HG03175 (cell line): ENCODE data around the gene DNAH11.
"Not testable (repeated sequence)": the region's sequence is repeated elsewhere in the genome, so short reads cannot be mapped to it uniquely, and the experiment has no call there.

Experiments
- ATAC-seq: cut with Tn5 transposase; IDR thresholded peaks from one replicate; pipeline ENCODE4 v1.9.1; 2021; ENCODE audit warnings: mild to moderate bottlenecking, moderate library complexity; ENCODE audit not compliant: unreplicated experiment

Gene DNAH11

DNA sequence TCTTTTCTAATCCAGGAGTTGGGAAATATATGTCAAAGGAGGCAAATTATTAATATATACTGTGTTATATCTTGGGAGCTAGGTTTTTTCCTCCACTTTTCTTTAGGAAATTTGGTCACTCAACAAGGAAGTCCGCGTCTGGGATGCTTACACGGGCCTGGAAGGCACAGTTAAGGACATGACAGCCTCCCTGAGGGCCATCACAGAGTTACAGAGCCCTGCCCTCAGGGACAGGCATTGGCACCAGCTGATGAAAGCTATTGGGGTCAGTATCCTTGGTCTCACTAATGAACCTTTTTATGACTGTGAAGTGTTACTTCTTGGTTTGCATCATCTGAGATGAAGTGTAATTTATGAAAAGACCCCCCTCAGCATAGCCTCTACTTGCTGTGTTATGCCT lies 74.7 kb downstream of the DNAH11 start:
- no peak for ATAC-seq

DNA sequence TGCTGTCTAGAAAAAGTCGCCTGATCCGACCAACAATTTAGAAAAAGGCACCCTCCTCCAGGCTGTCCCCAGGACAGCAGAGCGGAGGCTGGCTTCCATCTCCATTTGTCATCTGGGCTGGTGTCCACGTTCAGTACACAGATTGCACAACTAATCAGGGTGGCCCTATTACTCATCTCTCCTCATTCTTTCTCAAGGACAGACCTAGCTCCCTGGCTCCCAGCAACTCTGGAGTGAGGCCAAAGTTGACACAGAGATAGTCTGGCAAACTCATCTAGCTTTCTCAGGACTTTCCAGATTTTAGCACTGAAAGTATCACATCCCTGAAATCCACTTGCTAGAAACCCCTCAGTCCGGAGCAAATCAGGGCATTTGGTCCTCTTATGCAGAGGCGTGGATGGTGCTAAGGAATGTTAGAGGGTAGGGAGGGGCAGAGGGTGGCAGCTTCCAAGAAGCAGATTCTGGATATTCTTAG lies 75.1 kb downstream of the DNAH11 start:
- no peak for ATAC-seq

DNA sequence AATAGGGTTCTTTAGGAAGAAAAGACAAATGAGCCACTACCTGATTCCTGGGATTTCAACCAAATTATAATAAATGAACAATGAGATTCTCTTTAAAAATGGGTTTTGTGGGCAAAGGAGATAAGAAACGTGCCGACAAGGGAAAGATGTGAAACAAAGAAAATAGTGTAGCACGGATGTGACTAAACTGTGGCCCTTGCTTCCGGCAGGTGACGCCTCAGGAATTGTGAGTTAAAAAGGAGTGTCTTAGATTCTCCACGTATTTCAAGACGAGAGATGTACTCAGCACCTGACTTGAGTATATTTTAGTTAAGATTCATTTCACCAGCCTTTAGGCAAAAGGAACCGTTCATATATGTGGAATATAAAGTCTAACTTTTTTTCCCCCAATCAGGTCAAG lies 75.9 kb downstream of the DNAH11 start:
- ATAC-seq, result no peak

DNA sequence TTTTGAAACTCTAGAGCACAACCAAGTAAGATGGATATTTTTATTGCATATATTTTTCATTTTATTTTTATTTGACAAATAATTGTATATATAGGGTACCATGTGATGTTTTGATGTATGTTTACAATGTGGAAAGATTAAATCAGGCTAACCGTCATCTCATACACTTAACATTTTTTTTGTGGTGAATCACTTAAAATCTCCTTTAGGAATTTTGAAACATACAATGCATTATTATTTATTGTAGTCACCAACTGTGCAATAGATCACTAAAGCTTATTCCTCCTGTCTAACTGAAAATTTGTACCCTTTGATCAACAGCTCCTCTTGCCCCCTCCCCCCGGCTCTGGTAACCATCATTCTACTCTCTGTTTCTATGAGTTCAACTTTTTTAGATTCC lies 77.2 kb downstream of the DNAH11 start:
- no peak for ATAC-seq

DNA sequence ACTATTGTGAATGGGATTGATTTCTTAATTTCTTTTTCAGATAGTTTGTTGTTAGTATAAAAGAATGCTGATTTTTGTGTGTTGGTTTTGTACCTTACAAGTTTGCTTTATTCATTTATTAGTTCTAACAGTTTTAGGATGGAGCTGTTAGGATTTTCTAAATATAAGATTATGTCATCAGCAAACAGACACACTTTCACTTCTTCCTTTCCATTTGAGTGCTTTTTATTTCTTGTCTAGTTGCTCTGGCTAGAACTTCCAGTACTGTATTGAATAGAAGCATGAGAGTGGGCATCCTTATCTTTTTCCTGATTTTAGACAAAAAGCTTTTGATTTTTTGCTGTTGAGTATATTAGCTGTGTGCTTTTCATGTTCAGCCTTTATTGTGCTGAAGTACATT lies 81.5 kb downstream of the DNAH11 start:
- ATAC-seq, result no peak

DNA sequence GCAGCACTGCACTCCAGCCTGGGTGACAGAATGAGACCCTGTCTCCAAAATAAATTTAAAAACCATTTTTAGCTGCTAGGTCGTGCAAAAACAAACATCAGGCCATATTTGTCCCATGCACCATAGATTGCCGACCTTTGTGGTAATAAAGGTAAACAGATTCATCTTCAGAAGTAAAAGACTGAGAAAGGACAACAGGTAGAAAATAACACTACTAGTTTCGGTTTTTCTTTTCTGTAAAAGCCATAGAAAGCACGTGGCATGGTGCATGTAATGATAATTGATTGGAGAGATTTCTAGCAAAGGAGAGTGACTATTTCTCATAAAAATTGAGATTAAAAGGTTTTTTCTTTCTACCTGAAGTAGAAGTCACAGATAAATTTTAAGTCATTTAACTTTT lies 93.9 kb downstream of the DNAH11 start:
- no peak for ATAC-seq

DNA sequence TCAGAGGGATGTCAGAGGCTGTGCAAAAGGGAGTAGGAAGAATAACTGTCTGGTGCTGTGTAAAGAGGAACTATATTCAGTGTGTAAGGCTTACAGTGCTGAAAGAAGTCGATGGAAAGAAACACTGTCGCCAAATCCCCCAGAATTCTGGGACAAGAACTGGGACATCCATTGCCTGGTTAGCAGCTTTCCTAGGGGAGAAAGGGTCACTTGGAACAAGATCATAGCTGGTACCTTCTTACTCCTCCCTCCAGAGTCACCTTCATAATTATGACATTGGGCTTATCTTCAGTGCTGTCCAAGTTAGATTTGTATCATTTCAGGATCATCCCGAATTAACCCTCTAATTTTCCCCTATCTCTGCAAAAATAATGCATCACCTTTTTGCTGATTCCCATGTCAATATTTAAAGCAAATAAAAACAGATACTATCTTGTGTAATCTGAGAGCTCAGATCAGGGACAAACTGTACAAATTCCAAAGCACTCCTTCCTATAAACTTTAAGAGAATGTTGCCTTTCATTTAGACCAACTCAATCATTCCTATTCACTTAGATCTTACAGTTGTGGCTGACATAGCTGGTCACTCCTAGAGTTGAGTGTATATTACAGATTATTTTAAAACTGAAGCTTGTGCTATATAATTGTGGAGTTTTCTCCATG lies 96.5 kb downstream of the DNAH11 start:
- no peak for ATAC-seq

DNA sequence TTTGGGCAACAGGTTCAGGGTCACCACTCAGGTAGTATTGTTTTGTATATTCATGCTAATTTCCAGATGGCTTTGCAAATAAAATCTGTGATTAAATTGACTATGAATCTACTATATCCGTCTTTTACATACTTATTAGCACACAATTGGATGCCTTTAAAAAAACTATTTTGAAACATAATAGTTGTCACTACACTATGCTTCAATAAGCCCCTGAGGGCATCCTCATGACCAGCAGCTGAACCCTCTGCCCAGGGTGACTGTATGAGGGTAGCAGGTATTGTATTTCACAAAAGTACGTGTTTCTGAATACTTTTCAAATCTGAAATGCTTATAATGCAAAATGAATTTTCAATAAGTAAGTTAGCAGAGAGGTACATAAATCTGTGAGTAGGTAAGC lies 97.3 kb downstream of the DNAH11 start:
- no peak for ATAC-seq

DNA sequence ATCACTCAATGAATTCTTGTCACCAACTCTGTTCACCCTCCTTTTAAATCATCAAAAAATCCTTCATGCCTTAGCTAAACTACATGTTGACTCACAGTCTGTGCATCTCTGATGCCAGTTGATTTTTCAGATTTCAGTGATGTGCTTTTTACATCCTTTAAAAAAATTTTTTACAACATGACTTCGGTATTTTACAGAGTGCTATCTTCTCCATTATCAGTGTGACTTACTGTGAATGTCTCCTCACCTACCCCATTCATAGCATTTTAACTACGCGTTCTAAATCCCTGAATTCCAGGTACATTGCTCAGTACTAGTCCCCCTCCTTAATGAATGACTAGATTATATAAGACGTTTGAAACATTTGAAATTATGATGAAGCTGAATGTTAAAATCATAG lies 98.7 kb downstream of the DNAH11 start:
- ATAC-seq, result no peak

DNA sequence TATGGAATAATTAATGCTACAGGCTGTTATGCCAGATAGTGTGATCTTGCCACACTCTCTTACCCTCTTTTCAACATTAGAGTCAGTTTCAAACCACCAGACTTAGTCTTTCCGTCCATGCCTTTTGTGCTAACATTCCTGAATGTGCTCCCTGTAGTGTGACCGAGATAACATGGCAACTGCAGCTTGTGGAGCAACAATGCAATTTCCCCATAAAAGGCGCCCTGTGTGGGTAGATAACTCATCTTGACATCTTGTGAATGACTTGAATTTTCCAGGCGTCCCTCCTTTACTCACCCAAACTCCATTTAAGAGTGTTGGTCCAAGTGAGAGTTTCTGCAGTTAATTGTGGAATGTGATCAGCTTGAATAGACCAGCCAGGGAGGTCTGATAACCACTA lies 99.6 kb downstream of the DNAH11 start:
- ATAC-seq, result no peak

DNA sequence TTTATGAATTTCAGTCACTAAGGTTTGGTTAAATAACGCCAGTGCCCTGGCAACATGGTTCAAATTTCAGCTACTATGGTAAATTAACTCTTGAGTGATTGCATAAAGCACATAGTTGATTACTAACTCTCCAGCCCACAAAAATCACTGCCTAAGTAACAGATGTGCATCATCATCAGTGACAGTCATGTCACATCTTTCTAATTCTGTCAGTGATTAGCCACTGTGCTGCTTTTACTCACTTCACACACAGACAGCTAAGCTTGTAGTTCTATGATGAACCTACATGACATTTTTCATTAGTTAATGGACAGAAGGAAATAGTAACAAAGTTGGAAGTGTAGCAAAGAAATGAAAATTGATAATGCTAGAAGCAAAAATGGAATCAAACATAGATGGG lies 108.9 kb downstream of the DNAH11 start:
- ATAC-seq, result no peak

DNA sequence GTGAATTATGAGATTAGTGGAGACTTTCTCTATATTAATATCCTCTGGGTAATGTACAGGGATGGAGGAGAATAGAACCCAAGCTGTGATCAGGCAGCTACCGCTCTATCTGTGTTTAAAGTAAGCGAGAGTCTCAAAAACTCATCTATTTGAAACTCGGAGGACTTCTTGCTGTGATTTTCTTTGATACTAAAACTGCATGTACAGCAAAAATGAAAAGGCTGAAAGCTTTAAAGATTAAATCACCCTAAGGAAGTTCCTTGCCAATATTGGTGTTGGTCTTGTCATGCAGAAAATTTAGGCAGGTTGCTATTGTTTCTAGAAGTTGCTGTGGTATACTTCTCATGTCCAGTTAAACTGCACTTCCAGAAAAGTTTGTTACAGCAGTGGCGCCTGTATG lies 110.8 kb downstream of the DNAH11 start:
- ATAC-seq, result no peak

DNA sequence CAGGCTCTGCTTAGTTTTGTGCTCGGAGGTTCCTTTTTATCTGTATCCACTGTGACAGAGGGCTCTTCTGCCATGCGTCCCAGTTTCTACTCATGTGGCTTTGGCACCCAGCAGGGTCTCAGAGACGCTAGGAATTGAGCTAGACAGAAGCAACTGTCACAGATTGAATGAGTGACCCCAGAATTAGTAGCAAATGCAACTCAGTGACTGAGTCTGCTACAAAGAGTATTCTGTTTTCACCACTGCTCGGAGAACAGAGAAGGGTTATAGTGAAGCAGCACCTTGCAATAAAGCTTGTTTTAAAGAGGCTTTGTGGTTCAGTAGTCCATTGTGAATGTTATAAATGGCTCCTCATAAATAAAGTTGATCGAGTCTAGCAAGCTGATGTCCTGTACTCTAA lies 113.2 kb downstream of the DNAH11 start:
- ATAC-seq, result no peak

DNA sequence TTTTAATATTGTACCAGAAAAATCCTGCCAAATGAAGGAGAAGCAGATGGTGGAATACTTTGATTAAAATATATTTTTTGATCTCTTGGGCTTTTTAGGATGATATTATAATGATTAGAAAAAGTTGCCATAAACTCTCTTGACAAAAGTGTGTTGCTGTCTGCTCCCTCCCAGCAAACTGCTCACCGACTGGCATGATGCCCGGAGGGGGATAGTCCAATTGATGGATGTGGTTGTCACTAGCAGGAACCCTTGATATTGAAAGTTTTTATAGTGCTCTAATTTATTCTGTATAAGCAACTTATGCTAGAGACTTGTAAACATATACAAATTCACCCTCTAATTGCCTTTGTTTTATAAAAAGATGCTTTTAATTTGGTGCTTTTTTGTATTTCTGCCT lies 114.0 kb downstream of the DNAH11 start:
- ATAC-seq, result no peak

DNA sequence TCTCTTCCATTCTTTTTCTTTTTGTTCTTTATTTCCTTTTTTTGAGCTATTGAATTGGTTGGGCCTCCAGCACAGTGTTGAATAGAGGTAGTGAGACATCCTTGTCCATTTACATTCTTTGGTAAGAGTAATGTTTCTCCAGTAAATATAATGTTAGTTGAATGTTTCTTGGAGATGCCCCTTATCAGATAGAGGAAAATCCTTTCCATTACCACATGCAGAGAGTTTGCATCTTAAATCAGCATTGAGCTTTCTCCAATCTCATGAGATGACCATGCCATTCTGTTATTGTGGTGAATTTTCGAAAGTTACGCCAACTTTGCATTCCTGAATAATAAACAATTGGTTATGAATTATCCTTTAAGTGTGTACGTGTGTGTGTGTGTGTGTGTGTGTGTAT lies 127.7 kb downstream of the DNAH11 start:
- no peak for ATAC-seq

DNA sequence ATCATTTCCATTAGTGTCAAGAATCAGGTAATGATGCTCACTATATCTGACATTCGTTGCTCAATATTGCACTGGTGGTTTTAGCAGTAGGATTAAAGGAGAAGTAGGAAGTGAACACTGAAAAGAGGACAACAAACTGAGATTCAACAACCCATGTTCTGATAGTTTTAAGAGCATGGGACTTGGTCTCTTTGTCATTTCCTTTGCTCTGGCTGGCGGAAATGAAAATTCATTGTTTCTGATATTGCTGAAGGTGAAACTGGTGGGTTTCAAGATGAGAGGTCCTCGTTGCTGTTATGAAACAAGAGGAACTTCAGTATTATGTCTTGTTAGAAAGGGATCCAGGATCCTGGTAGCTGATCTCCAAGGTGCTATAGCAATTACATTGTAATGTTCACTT lies 129.0 kb downstream of the DNAH11 start:
- peak; percentile 72 for ATAC-seq

DNA sequence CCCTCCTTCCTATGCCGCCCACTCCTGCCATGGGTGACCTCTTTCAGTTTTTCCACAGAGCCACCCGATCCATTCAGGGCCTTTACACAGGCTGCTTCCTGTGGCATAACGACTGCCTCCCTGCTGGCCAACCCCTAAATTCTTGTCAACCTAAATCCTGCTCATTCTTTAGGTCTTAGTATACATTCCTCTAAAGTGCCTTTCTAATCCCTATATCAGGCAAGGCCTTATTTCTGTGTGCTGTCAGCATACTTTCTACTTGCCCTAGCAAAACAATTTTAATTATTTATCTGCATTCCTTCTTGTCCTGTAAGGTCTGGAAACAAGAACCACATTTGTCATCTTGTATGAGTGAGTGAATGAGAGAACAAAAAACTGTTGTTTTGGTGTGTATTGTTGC lies 132.4 kb downstream of the DNAH11 start:
- no peak for ATAC-seq

DNA sequence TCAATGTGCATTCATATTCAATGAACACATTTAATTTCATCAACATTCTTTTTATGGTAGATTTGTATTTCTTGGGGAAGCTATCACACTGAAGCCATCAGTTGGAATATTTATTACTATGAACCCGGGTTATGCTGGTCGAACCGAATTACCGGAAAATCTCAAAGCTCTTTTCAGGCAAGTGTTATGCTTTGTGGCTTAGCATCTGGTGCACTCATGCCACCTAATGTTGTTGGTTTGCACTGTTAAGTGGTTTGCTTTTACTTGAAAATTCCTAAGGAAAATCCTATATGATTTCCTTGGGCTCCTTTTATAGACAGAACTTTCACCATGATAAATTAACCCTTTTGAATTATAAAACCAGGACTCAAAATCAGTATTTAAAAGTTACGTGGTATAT lies 147.9 kb downstream of the DNAH11 start:
- ATAC-seq, result no peak

DNA sequence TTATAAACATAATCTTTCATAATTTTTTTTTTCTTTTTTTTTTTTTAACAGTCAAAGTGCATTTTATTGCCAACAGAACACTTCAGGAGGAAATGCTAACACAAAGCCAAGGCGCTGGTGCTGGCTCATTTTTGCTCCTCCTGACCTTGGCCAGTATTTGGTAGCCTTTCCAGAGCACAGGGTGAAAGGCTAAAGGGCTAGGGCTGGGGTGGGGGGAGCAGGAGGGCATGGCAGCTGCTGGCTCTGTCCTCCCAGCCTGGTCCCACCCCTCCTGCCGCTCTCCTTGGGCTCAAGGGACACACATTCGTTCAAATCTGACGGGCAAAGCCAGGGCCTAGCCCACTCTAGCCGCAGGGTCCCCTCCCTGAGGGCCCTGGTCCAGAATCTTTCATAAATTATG lies 148.3 kb downstream of the DNAH11 start:
- not testable (repeated sequence) for ATAC-seq

DNA sequence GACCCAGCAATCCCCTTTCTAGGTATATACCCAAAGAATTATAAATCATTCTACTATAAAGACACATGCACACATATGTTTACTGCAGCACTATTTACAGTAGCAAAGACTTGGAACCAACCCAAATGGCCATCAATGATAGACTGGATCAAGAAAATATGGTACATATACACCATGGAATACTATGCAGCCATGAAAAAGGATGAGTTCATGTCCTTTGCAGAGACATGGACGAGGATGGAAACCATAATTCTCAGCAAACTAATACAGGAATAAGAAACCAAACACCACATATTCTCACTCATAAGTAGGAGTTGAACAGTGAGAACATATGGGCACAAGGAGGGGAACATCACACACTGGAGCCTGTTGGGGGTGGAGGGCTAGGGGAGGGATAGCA lies 157.7 kb downstream of the DNAH11 start:
- not testable (repeated sequence) for ATAC-seq

DNA sequence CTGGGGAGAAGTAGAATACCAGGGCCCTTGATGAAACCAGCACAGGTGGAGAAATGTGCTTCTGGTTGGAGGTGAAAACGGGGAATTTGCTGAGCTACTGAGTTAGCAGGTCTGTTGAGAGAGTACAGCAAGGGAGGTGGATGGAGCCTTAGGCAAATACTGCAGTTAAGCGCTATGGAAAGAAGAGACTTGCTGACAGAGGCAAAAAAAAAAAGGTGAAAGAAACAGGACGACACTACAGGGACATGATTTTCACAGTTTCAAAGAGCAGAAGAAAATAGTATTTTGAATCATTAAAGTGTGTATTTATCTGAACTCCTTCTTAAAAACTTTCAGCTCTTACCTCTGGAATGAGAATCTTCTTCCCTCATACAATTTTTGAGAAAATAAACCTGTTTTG lies 159.5 kb downstream of the DNAH11 start:
- no peak for ATAC-seq

DNA sequence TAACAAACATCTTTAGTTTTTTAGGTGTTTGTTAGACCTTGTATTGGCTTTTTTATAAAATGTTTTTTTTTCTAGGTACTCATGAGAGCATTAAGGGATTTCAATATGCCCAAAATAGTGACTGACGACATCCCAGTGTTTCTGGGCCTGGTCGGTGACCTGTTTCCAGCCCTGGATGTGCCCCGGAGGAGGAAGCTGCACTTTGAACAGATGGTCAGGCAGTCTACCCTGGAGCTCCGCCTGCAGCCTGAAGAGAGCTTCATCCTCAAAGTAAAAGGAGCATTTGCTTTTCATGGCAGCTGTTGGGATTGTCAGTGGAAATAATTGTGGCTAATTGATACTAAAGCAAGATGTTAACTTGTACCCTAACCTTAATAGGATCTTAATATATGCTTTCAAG lies 161.5 kb downstream of the DNAH11 start:
- ATAC-seq, result no peak

DNA sequence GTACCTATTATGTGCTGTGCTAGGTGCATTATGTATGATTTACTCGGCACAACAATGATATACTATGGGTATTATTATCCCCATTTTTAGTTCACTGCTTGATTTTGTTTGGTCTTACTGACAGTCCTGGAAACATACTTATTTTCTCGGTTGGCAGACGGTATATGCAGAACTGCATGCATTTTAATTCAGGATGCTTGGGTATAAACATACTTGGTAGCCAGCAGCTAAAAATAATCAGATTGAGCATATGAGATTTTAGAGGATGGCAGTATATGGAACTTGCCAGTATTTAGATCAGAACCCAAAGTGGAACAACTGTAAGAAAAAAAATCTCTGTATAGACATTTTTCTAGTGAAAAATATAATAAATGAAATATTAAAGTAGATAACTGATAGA lies 163.3 kb downstream of the DNAH11 start:
- no peak for ATAC-seq
